NOMO-1 treated with DMSO at 0.1 percent for 48 hours (cell line): ENCODE results near the gene PROCA1.
A peak's percentile ranks its signal among the peaks of the same experiment; 100 is the strongest.

Experiments
- DNase-seq: peaks from one replicate; lab custom pipeline; 2025; ENCODE audit not compliant: unreplicated experiment; lab: John Stamatoyannopoulos, UW

Gene PROCA1

DNA sequence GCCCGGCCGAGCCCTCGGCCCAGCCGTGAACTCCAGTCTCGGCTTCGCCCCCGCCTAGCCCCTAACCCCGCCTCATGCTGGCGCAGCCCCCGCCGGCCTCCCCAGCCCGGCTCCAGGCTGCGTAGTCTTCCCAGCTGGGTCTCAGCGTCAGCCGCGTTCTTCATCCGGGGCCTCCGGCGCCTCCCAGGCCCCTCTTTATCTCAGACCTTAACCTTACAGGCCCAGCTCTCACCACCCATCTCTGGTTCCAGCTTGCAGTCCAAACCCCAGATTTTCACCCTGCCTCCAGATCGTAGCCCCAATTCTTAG is at the start of gene PROCA1:
Gene PROCA1 (minus strand): TSS at position 166 of the 309 bp plus-strand sequence. CDS start 228 bp downstream, outside the sequence.
- DNase-seq: peak; percentile 33

GRCh38 chr17:28760601-28761562 is 49.2 kb upstream of the PROCA1 start:
- DNase-seq: peak; percentile 64

GRCh38 chr17:28759256-28759865 is 47.7 kb upstream of the PROCA1 start:
- no peak for DNase-seq

DNA sequence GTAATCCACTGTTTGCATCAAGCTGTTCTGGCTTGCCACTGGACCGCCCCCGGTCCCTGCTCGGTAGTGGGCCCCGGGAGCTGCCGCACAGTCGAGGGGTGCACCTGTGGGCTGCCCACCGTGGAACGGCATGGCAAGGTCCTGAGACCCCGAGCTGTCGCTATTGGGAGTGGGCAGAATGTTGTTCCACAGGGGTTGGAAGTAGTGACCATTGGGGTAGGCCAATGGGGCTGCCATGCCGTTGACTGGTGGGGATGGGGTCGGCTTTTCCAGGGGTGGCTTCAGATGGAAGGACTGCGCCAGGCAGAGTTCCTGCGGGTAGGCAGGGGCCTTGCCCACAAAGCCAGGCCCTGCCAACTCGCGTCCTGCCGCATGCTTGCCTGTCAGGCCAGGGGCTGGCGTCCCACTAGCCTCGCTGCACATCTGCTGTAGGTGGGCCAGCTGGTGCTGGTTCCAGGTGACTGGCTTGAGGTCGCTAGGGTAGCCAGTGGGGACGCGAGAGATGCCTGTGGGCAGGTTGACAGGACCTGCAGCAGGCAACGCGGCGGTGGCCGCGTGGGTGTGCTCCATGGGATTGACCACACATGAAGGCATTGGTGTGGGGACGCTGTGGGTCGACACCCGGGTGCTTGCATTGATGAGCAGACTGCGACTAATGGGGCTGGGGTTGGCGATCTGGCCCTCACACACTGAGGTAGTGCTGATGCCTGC is 46.9 kb upstream of the PROCA1 start:
- DNase-seq: no peak

DNA sequence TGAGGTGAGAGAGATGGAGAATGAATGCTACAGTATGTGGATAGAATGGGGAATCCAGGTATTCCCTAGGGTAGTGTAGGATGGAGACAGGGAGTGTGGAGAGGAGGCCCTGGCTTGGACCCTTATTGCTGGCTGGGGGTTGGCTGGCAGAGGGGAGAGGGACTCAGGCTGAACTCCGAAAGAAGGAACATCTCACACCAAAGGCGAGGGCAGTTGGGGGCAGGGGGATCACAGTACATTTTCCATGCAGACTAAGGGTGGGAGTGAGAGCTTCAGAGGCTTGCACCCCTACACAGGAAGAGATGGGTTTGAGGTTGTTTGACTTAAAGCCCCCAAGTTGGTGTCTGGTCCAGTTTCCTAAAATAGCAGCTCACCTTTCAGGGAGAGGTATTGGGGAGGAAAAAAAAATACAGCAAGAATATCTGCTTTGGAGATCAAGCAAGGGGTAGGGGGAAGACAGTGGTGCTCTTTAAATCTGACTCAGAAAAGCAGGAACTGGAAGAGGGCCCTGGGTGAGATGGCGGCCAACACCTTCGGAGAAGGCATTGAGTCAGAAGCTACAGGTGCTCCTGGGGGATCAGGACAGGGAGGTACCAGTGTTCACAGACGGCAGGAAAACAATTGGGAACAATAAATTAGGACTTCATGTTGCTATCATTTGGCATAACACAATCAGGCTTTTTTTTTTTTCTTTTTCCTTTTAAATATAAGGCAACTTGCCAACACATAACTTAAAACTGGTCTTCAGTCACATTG is 44.5 kb upstream of the PROCA1 start:
- DNase-seq: no peak

GRCh38 chr17:28755486-28755885 is 43.8 kb upstream of the PROCA1 start:
- no peak for DNase-seq

- DNase-seq: no peak
Observed at GRCh38 chr17:28751600-28752366, 40.1 kb upstream of the PROCA1 start.

GRCh38 chr17:28750178-28751047 is 38.7 kb upstream of the PROCA1 start:
- DNase-seq: peak; percentile 79

GRCh38 chr17:28749516-28750177 is 38.0 kb upstream of the PROCA1 start:
- no peak for DNase-seq

- no peak for DNase-seq
Observed at GRCh38 chr17:28748852-28749515, 37.3 kb upstream of the PROCA1 start.

- no peak for DNase-seq
Observed at GRCh38 chr17:28747801-28748750, 36.4 kb upstream of the PROCA1 start.

DNA sequence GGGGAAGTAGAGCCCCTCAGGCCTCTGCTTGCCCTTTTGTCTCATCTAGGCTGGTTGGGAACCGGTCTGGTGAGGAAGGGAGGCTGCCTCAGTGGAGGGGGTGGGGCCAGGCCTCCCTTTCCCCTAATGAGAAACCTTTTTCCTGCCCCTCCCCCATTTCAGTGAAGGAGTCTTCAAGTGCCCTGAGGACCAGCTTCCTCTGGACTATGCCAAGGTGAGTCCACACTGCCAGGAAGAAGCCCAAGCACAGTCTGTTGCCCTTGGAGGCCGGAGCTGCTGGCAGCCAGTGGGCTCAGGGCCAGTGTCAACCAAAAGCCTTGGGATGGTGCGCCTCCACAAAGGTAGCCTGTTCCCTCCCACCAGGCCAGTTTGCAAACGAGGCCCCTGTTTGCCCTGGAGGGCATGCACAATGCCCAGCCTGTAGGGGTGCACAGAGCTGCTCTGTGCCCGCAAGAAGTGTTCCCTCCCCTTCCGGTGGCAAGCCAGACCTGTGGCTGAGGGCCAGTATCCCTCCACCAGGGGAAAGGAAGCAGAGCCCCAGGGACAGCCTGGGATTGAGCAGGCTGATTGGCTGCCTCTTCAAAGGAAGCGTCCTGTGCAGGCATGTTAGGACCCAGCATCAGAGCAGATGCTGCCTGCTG is 35.5 kb upstream of the PROCA1 start:
- DNase-seq: no peak

- no peak for DNase-seq
Observed at GRCh38 chr17:28746611-28747050, 34.9 kb upstream of the PROCA1 start.

- no peak for DNase-seq
Observed at GRCh38 chr17:28745786-28746411, 34.2 kb upstream of the PROCA1 start.

- DNase-seq: no peak
Observed at GRCh38 chr17:28744972-28745785, 33.5 kb upstream of the PROCA1 start.
